K562 (cell line): ENCODE results near the gene CCDC92. TPM values are rescaled to one million over a fixed set of nuclear protein-coding genes. Genes with fewer than 3 reads are reported as not detected.

Source experiments
- ATAC-seq: fragments of 200-7000 bp; cut with Tn5 transposase; 3 replicates; pipeline ENCODE4 v1.9.1; 2020; ENCODE audit warnings: moderate library complexity
- BruUV-seq: library from RNA; stranded (reverse); fragments of 400-500 nt; replicated peaks from 2 replicates; lab custom pipeline; 2021; lab: Mats Ljungman, UMichigan
- CTCF ChIA-PET: fragments of 300-600 bp; formaldehyde crosslinking; extraction: SDS; loops from one replicate; lab custom pipeline; 2021; ENCODE audit warnings: low intra/inter-chr PET ratio; lab: Yijun Ruan, JAX
- POLR2A ChIA-PET: fragments of 300-600, 350-650 bp; sonication (Branson Sonifier 250); formaldehyde crosslinking; extraction: SDS; loops from one replicate; lab custom pipeline; 2021; ENCODE audit warnings: antibody characterized with exemption, inconsistent platforms; lab: Yijun Ruan, JAX
- DNase-seq, 4 experiments: peaks; one replicate each; pipeline versions ENCODE4 v3.0.0 to v3.0.0-alpha.2; 2011 to 2018; ENCODE audit warnings: low spot score in 3 of 4, mixed read lengths in 3 of 4; ENCODE audit errors: extremely low read depth in 1 of 4
- FAIRE-seq: peaks from 2 replicates; lab custom pipeline; 2011; peaks lifted over from hg19 to GRCh38; lab: Jason Lieb, UNC
- H2AFZ ChIP-seq: 2 replicates; pipeline ENCODE4 v1.6.0; 2011; ENCODE audit warnings: low read depth, low read length, control low read depth, inconsistent platforms
- H3K27ac ChIP-seq: fragments of 200-600 bp; 3 replicates; pipeline ENCODE4 v1.8.0; 2011; ENCODE audit warnings: low read depth, mild to moderate bottlenecking, control low read depth, inconsistent platforms, low read length, moderate library complexity, mixed read lengths; ENCODE audit errors: extremely low read depth
- H3K27me3 ChIP-seq, 2 experiments: fragments of 300-600 bp in 1 of 2; 2 replicates in 1 of 2; 3 replicates in 1 of 2; pipeline versions ENCODE4 v1.6.0 to v1.8.0; 2011; ENCODE audit warnings: inconsistent platforms in 2 of 2, low read length in 2 of 2, mild to moderate bottlenecking in 1 of 2, mixed read lengths in 1 of 2, moderate library complexity in 1 of 2; ENCODE audit not compliant: control insufficient read depth in 2 of 2, insufficient read depth in 2 of 2
- H3K36me3 ChIP-seq: fragments of 300-600 bp; 3 replicates; pipeline ENCODE4 v1.8.0; 2011; ENCODE audit warnings: mild to moderate bottlenecking, low read length, inconsistent platforms; ENCODE audit not compliant: control insufficient read depth, insufficient read depth
- H3K4me1 ChIP-seq, 2 experiments: fragments of 200-600 bp in 1 of 2; replicated peaks in 1 of 2; 2 replicates in 1 of 2; 3 replicates in 1 of 2; pipeline versions ENCODE4 v1.5.1 to v1.8.0; 2011; ENCODE audit warnings: inconsistent platforms in 2 of 2, low read length in 2 of 2, mild to moderate bottlenecking in 1 of 2, mixed read lengths in 1 of 2, moderate library complexity in 1 of 2; ENCODE audit not compliant: control insufficient read depth in 2 of 2, insufficient read depth in 2 of 2
- H3K4me2 ChIP-seq: 2 replicates; pipeline ENCODE4 v1.6.1; 2011; ENCODE audit warnings: low read length, control low read depth, inconsistent platforms, mixed read lengths; ENCODE audit not compliant: insufficient read depth
- H3K4me3 ChIP-seq: fragments of 200-600 bp; sonication (generic), shearing (Covaris generic); 2 replicates; pipeline ENCODE4 v1.5.1; 2016; ENCODE audit warnings: control low read depth, inconsistent platforms
- H3K79me2 ChIP-seq: fragments of 200-600 bp; 3 replicates; pipeline ENCODE4 v1.8.0; 2011; ENCODE audit warnings: low read length, inconsistent platforms; ENCODE audit not compliant: control insufficient read depth, insufficient read depth
- H3K9ac ChIP-seq, 2 experiments: 2 replicates each; pipeline versions ENCODE4 v1.6.0 to v1.6.1; 2011; ENCODE audit warnings: low read depth in 2 of 2, low read length in 2 of 2, control low read depth in 1 of 2, inconsistent platforms in 1 of 2, mild to moderate bottlenecking in 1 of 2, mixed read lengths in 1 of 2; ENCODE audit not compliant: insufficient read depth in 1 of 2
- H3K9me1 ChIP-seq: one replicate; pipeline ENCODE4 v1.6.0; 2011; ENCODE audit warnings: inconsistent platforms, mild to moderate bottlenecking, low read length, moderate library complexity; ENCODE audit not compliant: control insufficient read depth, insufficient read depth
- H3K9me3 ChIP-seq: replicated peaks from 2 replicates; pipeline ENCODE4 v1.5.1; 2011; ENCODE audit warnings: low read depth, low read length, inconsistent platforms; ENCODE audit not compliant: control insufficient read depth, insufficient read depth
- H4K20me1 ChIP-seq: replicated peaks from 2 replicates; pipeline ENCODE4 v1.6.1; 2011; ENCODE audit warnings: low read length, inconsistent platforms, mixed read lengths; ENCODE audit not compliant: control insufficient read depth, insufficient read depth
- CEBPZ ChIP-seq: fragments of 150-350 bp; IDR thresholded peaks from 2 replicates; pipeline ENCODE4 v1.6.1; 2014; ENCODE audit warnings: low read depth, mild to moderate bottlenecking, low read length, borderline replicate concordance
- E2F1 ChIP-seq: sonication (generic); formaldehyde crosslinking; IDR thresholded peaks from 2 replicates; pipeline ENCODE4 v1.8.1; 2023; ENCODE audit warnings: mild to moderate bottlenecking, missing genetic modification reagents, moderate library complexity
- ILK ChIP-seq: fragments of 450-650 bp; IDR thresholded peaks from 2 replicates; pipeline ENCODE4 v1.6.1; 2016; ENCODE audit warnings: missing genetic modification characterization, low read depth, mild to moderate bottlenecking, missing compliant biosample characterization, moderate library complexity, borderline replicate concordance
- KLF10 ChIP-seq: fragments of 250-450 bp; sonication (Bioruptor Pico); IDR thresholded peaks from 2 replicates; pipeline ENCODE4 v1.6.1; 2021; ENCODE audit warnings: matching md5 sums
- LARP7 ChIP-seq: fragments of 450-650 bp; IDR thresholded peaks from 2 replicates; pipeline ENCODE4 v1.6.1; 2016
- MITF ChIP-seq: IDR thresholded peaks from 2 replicates; pipeline ENCODE4 v1.6.1; 2014; ENCODE audit warnings: antibody characterized with exemption
- POLR3A ChIP-seq: IDR thresholded peaks from 2 replicates; pipeline ENCODE4 v1.6.1; 2011; ENCODE audit warnings: borderline replicate concordance, mild to moderate bottlenecking, moderate library complexity; ENCODE audit not compliant: insufficient read length, insufficient read depth; ENCODE audit errors: extremely low read depth
- SFPQ ChIP-seq: fragments of 200-400 bp; formaldehyde crosslinking; IDR thresholded peaks from 2 replicates; pipeline ENCODE4 v1.6.1; 2017; ENCODE audit warnings: mild to moderate bottlenecking, low read depth, low read length, moderate library complexity
- STAT5B ChIP-seq: fragments of 250-450 bp; sonication (Bioruptor Pico); IDR thresholded peaks from 2 replicates; pipeline ENCODE4 v1.8.0; 2021; ENCODE audit warnings: mild to moderate bottlenecking, inconsistent platforms
- TCF15 ChIP-seq: fragments of 250-450 bp; sonication (Bioruptor Pico); IDR thresholded peaks from 2 replicates; pipeline ENCODE4 v1.8.0; 2022; ENCODE audit warnings: moderate library complexity, mild to moderate bottlenecking, inconsistent platforms
- ZNF436 ChIP-seq: fragments of 250-450, 450-650 bp; sonication (Bioruptor Pico); formaldehyde crosslinking; IDR thresholded peaks from 2 replicates; pipeline ENCODE4 v1.7.0; 2020; ENCODE audit warnings: mild to moderate bottlenecking
- ZNF57 ChIP-seq: fragments of 450-650 bp; formaldehyde crosslinking; IDR thresholded peaks from 2 replicates; pipeline ENCODE4 v1.4.0; 2020; ENCODE audit warnings: mild to moderate bottlenecking, moderate library complexity
- WGBS: fragments of 100-300 bp; shearing (Covaris generic); methylation state at CpG from one replicate; pipeline ENCODE4 v1.1.6; 2016; ENCODE audit warnings: low coverage, mixed read lengths; ENCODE audit not compliant: insufficient coverage; ENCODE audit errors: missing lambda C conversion rate; 5-methylcytosine and 5-hydroxymethylcytosine counted together
- in situ Hi-C: fragments of 300-500 bp; cut with MboI; formaldehyde crosslinking; loops from 4 replicates; pipeline ENCODE4 v1.15.0; 2018; ENCODE audit warnings: inconsistent platforms, mixed read lengths
- intact Hi-C: fragments of 100-400 bp; cut with micrococcal nuclease; formaldehyde crosslinking; loops from 2 replicates; pipeline ENCODE4 v1.14.2; 2022
- polyA plus RNA-seq, 8 experiments: library from polyadenylated mRNA; depleted of rRNA in 4 of 8; stranded (reverse) in 5 of 8; unstranded in 3 of 8; fragments of >200 nt; fragmentation: Nextera tagmentation in 2 of 8; fragmentation: Illumina TruSeq in 1 of 8; extraction: Ambion mirVana in 2 of 8; extraction: Trizol in 1 of 8; gene quantifications; 2 replicates each; pipeline versions ENCODE4 v1.2.1 to v1.2.3, GENCODE V29; 2011 to 2014; ENCODE audit warnings: inconsistent platforms in 1 of 8, missing spikeins in 1 of 8
- total RNA-seq, 7 experiments: library from RNA; depleted of rRNA in 6 of 7; stranded (reverse); fragments of >200 nt in 6 of 7; fragmentation: Illumina TruSeq in 2 of 7; extraction: Trizol in 2 of 7; gene quantifications; 2 replicates each; pipeline versions ENCODE4 v1.2.1 to v1.2.3, GENCODE V29; 2011 to 2021; ENCODE audit warnings: low replicate concordance in 1 of 7

CCDC92 gene
- total and polyA plus RNA-seq, 9 of the 15 experiments (the other 6 are each of a cell fraction or from before 2014, with no cell fraction given): 0.27 to 5.9 (median 2.1) TPM

- TF ChIP-seq SFPQ (no peak), KLF10 (CRISPR knock-in tag) (no peak), TCF15 (CRISPR knock-in tag) (no peak), ZNF57 (CRISPR knock-in tag) (no peak), POLR3A (no peak)
- TF ChIP-seq, all 486 proteins: peak for 0
These were observed 15.4 kb downstream of the CCDC92 start (continued) for GRCh38 chr12:123957196-123957595.

GRCh38 chr12:123956249-123956648 lies 16.4 kb downstream of the CCDC92 start:
- in situ Hi-C loops: no loop called here
- Histone ChIP-seq H3K9me3 (no peaks in the 10 kb centered on the region), H3K79me2 (no peaks in the 10 kb centered on the region)
- CTCF ChIA-PET: no interaction called here
- ATAC-seq: no peak
- no peak for DNase-seq
- TF ChIP-seq ILK (tag): no peak
- TF ChIP-seq E2F1 (CRISPR knock-in tag): no peak
- TF ChIP-seq CEBPZ: no peak
- no peak for TF ChIP-seq STAT5B
- no peak for TF ChIP-seq ZNF57 (CRISPR knock-in tag)
- no peak for TF ChIP-seq MITF
- TF ChIP-seq LARP7: no peak
- no peak for TF ChIP-seq ZNF436 (CRISPR knock-in tag)
- TF ChIP-seq, all 486 proteins: peak for 0
- Histone ChIP-seq H3K4me2 (no peak overlapping the region), H3K36me3 (no peaks in the 10 kb centered on the region), H3K27me3 (no peaks in the 10 kb centered on the region), H3K4me1 (peaks cover 0 to 4% of the 10 kb centered on the region in 2 experiments; a peak in 1 of 5 replicates), H3K4me3 (no peak overlapping the region), H3K9ac (no peak overlapping the region), H3K9me1 (no peaks in the 10 kb centered on the region), H2AFZ (no peak overlapping the region), H3K27ac (no peak overlapping the region), H4K20me1 (no peaks in the 10 kb centered on the region)
- no peak for FAIRE-seq
- BruUV-seq: no TSS peak
- POLR2A ChIA-PET: interaction anchor here (0.6 to 3.6 kb wide), 4 partner anchors 9 to 13 kb away, joined by 3 to 16 read pairs (median 5); no protein-coding TSS in a partner anchor
- WGBS: 66% methylated on average over 7 of the region's 9 CpGs
- intact Hi-C loops: no loop called here
